Measurements from ENCODE around the gene CEP72.
"Not testable (repeated sequence)": the region's sequence is repeated elsewhere in the genome, so short reads cannot be mapped to it uniquely, and the experiment has no call there.

The CEP72 gene

DNA sequence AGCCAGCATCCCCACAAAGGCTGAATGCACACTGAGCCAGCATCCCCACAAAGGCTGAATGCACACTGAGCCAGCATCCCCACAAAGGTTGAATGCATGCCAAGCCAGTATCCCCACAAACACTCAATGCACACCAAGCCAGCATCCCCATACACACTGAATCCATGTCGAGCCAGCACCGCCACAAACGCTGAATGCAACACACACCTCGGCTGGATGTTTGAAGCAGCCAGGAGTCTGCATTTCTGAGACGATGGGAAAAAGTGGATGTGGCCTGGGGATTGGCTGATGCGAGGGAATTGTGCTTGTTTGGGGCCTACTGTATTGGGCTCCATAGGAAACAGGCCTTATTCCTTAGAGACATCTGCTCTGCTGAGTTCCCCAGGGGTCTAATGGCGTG, 30.9 kb upstream of the CEP72 start:
- no peak for FAIRE-seq

DNA sequence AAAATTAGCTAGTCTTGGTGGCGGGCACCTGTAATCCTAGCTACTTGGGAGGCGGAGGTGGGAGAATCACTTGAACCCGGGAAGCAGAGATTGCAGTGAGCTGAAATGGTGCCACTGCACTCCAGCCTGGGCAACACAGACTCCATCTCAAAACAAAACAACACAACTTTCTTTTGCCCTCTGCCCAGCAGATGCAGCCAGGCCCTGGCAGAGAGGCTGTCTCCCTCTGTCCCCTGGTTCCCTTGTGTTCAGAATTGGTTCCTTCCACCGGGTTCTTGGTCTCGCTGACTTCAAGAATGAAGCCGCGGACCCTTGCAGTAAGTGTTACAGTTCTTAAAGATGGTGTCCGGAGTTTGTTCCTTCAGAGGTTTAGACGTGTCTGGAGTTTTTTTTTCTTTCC, 30.2 kb upstream of the CEP72 start:
- no peak for FAIRE-seq

DNA sequence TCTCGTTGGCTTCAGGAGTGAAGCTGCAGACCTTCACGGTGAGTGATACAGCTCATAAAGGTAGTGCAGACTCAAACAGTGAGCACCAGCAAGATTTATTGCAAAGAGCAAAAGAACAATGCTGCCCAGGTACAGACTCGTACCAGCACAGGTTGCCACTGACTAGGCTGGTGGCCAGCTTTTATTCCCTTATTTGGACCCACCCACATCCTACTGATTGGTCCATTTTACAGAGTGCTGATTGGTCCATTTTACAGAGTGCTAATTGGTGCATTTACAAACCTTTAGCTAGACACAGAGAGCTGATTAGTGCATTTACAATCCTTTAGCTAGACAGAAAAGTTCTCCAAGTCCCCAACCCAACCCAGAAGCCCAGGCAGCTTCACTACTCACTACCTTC, 29.7 kb upstream of the CEP72 start:
- not testable (repeated sequence) for FAIRE-seq

GRCh38 chr5:582936-583635, 29.1 kb upstream of the CEP72 start:
- no peak for FAIRE-seq

DNA sequence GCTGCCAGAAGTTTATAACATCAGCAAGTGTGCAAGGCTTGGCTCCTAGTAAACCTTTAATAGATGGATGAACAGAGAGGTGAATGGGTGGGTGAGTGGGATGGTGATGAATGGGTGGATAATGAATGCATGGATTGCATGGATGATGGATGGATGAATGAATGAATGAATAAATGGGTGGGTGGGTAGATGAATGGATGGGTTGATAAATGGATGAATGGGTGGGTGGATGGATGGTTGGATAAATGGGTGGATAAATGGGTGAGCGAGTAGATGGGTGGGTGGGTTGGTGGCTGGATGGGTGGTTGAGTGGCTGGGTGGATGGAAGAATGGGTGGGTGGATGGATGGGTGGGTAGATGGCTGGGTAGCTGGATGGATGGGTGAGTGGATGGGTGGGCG, 28.5 kb upstream of the CEP72 start:
- FAIRE-seq: no peak

DNA sequence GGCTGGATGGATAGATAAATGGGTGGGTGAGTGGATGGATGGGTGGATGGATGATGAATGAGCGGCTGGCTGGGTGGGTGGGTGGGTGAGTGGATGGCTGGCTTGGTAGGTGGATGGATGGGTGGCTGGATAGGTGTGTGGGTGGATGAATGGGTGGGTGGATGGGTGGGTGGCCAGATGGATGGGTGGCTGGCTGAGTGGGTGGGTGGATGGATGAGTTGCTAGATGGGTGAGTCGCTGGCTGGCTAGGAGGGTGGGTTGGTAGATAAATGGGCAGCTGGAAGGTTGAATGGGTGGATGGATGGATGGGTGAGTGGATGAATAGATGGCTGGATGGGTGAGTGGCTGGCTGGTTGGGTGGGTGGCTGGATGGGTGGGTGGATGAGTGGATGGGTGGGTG, 27.9 kb upstream of the CEP72 start:
- no peak for FAIRE-seq

DNA sequence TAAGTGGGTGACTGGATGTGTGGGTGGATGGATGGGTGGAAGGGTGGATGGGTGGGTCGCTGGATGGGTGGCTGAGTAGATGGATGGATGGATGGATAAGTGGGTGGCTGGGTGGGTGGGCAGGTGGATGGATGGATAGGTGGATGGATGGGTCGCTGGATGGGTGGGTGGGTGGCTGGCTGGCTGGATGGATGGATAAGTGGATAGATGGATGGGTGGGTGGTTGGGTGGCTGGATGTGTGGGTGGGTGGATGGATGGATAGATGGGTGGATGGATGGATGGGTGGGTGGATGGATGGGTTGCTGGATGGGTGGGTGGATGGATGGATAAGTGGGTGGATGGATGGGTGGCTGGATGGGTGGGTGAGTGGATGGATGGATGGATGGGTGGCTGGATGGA, 27.3 kb upstream of the CEP72 start:
- FAIRE-seq: no peak

DNA sequence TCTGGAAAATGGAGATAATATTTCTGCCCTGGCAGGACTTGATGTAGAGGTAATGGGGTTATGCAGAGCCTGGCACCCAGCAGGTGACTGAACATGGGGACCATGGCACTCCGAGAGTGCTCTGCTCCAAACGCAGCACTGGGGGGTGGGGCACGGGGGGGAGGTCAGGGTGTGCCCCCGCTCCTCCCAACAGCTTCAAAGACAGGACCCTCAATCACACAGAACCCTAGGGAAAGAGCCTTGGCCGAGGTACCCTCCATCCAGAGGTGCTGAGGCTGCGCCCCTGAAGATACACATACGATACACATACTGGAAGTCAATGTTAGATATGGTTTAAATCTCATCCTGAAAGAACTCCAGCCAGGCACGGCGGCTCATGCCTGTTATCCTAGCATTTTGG, 26.6 kb upstream of the CEP72 start:
- no peak for FAIRE-seq

DNA sequence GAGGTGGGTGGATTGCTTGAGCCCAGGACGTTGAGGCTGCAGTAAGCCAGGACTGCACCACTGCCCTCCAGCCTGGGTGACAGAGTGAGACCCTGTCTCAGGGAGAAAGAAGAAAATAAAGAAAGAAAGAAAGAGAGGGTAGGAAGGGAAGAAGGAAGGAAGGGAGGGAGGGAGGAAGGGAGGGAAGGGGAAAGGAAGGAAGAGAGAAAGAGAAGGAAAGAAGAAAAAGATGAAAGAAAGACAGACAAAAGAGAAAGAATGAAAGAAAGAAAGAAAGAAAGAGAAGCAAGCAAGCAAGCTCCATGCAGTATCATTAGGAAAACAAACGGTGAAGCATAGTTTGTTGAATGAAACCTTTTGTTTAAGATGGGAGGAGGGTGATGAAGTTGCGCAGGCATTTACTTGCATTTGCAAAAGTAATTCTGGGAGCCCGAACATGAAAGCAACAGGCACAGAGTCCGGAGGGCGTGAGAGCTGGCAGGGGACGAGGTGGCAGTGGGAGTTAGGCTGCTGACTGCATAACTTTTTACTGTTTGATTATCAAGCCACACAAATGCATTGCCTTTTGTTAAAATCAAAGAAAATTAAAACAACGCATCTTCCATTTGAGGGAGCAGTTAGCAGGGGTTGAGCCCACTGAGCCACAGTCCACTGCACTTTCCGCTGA, 26.0 kb upstream of the CEP72 start:
- no peak for FAIRE-seq

- FAIRE-seq: no peak
Measured at GRCh38 chr5:586751-587285, 25.3 kb upstream of the CEP72 start.

GRCh38 chr5:587403-587802, 24.7 kb upstream of the CEP72 start:
- no peak for FAIRE-seq

- FAIRE-seq: no peak
Measured at GRCh38 chr5:588406-588995, 23.6 kb upstream of the CEP72 start.

DNA sequence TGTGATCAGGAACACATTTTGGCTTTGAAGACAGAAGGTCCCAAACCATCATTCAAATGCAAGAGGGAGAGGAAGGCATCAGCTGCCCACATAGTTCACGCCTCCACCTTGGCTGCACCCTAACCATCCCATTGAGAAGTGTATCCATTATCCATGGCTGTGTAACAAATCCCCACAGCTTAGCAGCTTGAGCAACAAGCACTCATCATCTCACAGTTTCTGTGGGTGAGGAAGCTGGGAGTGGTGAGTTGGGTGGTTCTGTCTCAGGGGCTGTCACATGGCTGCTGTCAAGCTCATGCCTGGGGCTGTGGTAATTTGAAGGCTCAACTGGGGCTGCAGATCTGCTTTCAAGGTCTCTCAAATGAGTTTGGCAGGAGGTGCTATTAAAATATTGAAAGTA, 23.0 kb upstream of the CEP72 start:
- no peak for FAIRE-seq

DNA sequence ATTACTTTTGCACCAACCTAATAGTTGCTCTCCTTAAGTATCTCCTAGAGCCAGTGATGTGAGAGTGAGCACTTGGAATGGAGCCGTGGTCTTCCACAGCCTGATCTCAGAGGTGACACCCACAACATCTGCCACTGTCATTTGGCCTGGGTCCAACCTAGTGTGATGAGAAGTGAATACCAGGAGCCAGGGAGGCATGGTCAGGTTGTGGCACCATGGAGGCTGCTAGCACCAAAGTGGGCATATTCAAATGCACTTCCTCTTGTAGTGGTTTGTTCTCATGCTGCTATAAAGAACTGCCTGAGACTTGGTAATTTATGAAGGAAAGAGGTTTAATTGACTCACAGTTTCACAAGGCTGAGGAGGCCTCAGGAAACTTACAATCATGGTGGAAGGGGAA, 22.6 kb upstream of the CEP72 start:
- FAIRE-seq: no peak

DNA sequence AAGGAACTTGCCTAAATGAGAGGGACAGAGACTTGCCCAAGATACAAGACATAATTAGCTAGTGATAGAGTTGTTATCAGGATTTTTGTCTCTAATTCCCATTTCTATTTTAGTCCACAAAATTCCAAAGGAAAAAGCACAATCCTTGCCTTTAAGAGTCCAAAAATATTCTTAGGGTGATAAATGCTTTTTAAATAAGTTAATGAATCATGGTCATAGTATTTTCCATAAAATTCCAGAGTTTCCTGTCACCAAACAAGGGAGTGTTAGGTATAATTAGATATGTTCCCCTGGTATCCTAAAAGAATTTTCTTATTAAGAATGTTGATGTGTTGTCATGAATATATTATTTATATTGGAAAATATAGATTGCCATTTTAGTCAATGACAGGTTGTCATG, 21.8 kb upstream of the CEP72 start:
- no peak for FAIRE-seq

DNA sequence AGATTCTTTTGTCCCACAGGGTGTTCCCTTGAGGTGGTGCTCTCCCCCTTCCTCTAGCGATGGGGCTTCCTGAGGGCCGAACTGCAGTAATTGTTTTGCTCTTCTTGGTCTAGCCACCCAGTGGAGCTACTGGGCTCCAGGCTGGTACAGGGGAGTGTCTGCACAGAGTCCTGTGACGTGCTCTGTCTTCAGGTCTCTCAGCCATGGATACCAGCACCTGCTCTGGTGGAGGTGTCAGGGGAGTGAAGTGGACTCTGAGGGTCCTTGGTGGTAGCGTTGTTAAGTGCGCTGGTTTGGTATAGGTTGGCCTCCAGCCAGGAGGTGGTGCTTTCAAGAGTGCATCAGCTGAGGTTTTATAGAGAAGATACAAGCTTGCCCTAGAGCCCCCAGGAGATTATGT, 20.4 kb upstream of the CEP72 start:
- no peak for FAIRE-seq

- FAIRE-seq: no peak
Measured at GRCh38 chr5:592158-592557, 20.0 kb upstream of the CEP72 start.

DNA sequence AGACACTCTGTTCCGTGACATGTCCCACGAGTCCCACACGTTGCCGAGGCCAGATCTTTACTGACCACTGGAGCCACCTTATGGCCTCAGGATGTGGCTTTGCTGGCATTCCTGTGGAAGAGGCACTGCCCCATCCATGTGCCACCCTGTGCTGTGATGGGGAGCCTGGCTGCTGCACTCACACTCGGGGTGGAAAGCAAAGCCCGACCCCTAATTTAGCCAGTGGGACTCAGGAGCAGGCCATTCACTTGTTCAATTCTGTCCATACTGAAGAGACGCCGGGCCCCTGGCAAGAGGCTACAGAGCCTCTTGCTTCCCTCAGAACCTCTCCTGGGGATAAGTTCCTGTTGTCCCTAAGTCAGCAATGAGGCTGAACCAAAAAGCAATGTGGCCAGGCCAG, 18.6 kb upstream of the CEP72 start:
- FAIRE-seq: no peak

GRCh38 chr5:594226-594860, 17.8 kb upstream of the CEP72 start:
- FAIRE-seq: no peak

- no peak for FAIRE-seq
Measured at GRCh38 chr5:595285-595875, 16.8 kb upstream of the CEP72 start.

DNA sequence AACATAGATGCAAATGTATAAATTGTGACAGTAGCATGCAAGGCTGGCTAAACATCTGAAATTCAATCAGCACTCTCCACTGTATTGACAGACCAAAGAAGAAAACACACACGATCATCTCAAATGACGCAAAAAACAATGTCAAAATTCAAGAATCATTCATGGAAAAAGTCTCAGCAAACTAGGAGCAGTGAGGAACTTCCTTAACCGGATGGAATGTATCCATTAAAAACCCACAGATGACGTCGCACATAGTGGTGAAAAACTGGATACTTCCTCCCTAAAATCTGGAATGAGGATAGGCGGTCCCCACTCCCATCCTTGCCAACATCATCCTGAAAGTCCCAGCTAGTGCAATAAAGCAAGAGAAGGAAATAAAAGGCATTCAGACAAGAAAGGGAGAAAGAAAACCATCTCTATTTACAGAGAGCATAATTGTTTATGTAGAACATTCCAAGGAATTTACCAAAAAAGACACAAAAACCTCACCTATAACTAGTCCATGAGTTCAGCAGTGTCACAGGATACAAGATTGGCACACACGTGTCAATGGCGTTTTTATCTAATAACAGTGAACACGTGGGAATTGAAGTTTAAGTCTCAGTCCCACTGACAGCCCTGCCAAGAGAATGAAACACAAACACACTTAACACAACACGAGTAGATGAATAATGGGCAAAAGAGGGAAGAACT, 14.1 kb upstream of the CEP72 start:
- no peak for FAIRE-seq

DNA sequence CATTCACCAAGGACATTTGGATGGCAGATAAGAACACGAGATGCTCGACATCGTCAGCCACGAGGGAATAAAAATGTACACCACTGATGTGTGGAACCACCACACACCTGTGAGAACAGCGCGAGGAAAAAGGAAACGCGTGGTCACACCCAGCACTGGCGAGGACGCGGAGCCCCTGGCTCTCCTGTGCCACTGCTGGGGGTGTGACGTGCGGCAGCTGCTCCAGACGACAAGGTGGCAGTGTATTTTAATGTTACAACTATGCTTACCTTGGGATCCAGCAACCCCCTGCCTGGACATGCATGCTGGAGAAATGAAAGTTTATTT, 13.6 kb upstream of the CEP72 start:
- FAIRE-seq: no peak
